Left ventricle myocardium inferior (tissue), 1 donor: Measurements from ENCODE around the gene OVCA2. TPM values are rescaled to one million over a fixed set of nuclear protein-coding genes. Genes with fewer than 3 reads are reported as not detected.

ENCODE experiments used
- DNase-seq: peaks from one replicate; pipeline ENCODE4 v3.0.0-alpha.2; 2020
- H3K27ac ChIP-seq: fragments of 200-600 bp; replicated peaks from 2 replicates; pipeline ENCODE4 v1.8.0; 2021
- H3K27me3 ChIP-seq: fragments of 200-600 bp; 2 replicates; pipeline ENCODE4 v1.8.0; 2021; ENCODE audit warnings: low read depth
- H3K36me3 ChIP-seq: fragments of 200-600 bp; 2 replicates; pipeline ENCODE4 v1.8.0; 2021
- H3K4me1 ChIP-seq: fragments of 200-600 bp; 2 replicates; pipeline ENCODE4 v1.8.0; 2021
- H3K4me3 ChIP-seq: fragments of 200-600 bp; 2 replicates; pipeline ENCODE4 v1.8.0; 2021; ENCODE audit warnings: mild to moderate bottlenecking, moderate library complexity
- H3K9me3 ChIP-seq: fragments of 200-600 bp; replicated peaks from 2 replicates; pipeline ENCODE4 v1.8.0; 2021
- intact Hi-C: fragments of 100-400 bp; cut with micrococcal nuclease; formaldehyde crosslinking; loops from one replicate; pipeline ENCODE4 v1.11.0; 2022
- total RNA-seq: library from RNA; stranded (reverse); fragmentation: NEBNext Ultra II Directional; extraction: Animal tissue kit (Norgen Biotek cat#: 25700); gene quantifications from one replicate; pipeline ENCODE4 v1.2.1, GENCODE V29; 2021
- TF ChIP-seq, protein P1 (sequence below): fragments of 200-600 bp; IDR thresholded peaks from 2 replicates; pipeline ENCODE4 v1.8.0; 2021; ENCODE audit warnings: antibody characterized with exemption, mild to moderate bottlenecking, borderline replicate concordance
- donor health status: DM: no; HTN: yes; CAD: no; lungs with severe emphysema.

The OVCA2 gene
- total RNA-seq, 1 donor from 2014 or later: 16.6 TPM

DNA sequence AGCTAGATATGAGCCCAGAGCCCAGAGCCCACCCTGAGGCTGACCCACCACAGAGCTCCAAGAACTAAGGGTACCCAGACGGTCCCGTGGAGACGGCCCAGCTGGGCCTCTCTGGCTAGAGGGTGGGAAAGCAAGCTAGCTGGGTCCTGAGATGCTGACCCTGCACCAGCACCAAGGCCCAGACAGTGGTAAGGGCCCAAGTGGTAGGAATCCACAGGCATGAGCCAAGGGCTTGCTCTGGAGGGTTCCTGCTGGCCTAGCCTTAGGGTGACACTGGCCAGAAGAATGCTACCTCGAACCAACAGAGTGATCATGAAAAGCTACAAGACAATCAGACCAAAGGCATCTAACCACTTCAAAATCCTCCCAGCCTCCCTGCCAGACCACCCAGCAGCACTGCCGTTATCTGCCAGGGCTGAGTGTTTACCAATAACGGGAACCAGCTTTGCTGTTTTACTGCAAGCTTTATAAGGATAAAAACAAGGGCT lies 26.3 kb downstream of the OVCA2 start:
- Histone ChIP-seq H3K9me3 (no peaks in the 10 kb centered on the region), H3K27ac (peak overlapping the region; percentile 96), H3K4me1 (peaks cover 94% of the 10 kb centered on the region), H3K27me3 (no peaks in the 10 kb centered on the region), H3K36me3 (peaks cover 24% of the 10 kb centered on the region), H3K4me3 (no peak overlapping the region)
- no peak for DNase-seq
- intact Hi-C loops: no loop called here
- TF ChIP-seq, protein P1, sequence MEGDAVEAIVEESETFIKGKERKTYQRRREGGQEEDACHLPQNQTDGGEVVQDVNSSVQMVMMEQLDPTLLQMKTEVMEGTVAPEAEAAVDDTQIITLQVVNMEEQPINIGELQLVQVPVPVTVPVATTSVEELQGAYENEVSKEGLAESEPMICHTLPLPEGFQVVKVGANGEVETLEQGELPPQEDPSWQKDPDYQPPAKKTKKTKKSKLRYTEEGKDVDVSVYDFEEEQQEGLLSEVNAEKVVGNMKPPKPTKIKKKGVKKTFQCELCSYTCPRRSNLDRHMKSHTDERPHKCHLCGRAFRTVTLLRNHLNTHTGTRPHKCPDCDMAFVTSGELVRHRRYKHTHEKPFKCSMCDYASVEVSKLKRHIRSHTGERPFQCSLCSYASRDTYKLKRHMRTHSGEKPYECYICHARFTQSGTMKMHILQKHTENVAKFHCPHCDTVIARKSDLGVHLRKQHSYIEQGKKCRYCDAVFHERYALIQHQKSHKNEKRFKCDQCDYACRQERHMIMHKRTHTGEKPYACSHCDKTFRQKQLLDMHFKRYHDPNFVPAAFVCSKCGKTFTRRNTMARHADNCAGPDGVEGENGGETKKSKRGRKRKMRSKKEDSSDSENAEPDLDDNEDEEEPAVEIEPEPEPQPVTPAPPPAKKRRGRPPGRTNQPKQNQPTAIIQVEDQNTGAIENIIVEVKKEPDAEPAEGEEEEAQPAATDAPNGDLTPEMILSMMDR: no peak

DNA sequence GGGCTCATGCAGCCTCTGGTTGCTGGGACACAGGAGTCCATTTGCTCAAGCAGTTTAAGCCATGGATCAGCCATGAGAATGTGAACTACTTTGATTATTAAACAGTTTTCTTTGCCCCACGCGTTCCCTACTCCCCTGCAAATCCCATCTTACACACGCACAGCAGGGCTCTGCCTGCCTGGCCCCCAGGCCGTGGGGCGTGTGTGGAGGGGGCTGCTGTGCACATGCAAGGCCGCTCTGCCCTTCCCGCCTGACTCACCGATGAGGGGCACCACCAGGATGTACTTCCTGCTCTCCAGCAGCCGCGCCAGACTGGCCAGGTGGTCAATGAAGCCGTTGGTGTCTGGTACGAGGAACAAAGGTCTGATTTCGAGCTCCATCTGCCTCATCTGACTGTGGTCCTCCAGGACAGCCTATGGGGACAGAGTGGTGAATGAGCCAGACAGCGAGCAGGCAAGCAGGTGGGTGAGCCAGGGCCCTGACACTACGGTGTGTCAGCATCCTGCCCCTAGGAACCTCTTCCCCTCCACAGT lies 26.8 kb downstream of the OVCA2 start:
- no peaks in the 10 kb centered on the region for H3K27me3 ChIP-seq
- H3K9me3 ChIP-seq: no peaks in the 10 kb centered on the region
- H3K4me1 ChIP-seq: peaks cover 94% of the 10 kb centered on the region
- TF ChIP-seq, protein P1: no peak
- peak overlapping the region; percentile 96 for H3K27ac ChIP-seq
- H3K4me3 ChIP-seq: no peak overlapping the region
- H3K36me3 ChIP-seq: peaks cover 23% of the 10 kb centered on the region
- no peak for DNase-seq
- intact Hi-C loops: no loop called here

DNA sequence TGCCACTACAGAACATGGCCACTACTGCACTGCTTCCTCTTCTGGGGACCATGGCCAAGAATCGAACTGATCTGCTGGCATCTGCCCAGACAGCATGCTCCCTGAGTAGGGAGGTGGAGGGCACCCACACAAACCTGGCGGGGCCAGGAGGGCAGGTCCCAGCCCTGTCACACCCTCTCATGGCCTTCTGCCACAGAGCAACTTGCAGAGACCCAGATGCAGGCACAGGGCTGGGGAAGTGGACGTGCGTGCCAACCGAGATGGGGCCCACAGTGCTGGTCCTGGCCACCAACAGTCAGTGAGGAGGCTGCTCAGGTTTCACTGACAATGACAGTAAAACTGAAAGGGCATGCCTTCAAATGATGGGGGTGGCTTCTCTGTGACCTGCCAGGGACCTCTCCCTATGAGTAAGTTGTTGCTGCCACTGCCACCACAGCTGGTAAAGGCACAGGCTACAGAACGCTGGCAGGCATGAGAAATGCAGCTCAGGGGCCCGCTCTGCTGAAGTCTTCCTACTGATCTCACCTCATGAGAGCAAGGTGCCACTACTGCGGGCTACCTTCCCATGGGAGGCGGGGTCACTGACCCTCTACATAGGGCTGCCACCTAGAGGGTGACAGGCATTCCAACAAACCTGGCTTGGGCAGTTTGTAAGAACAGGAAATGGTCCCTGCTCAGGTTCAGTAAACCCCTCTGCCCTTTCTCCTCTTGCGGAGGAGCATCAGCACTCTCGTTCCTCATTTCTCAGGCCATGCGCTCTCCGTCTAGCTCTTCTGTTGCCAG lies 28.6 kb downstream of the OVCA2 start:
- Histone ChIP-seq H3K4me1 (peaks cover 94% of the 10 kb centered on the region), H3K27ac (peak overlapping the region; percentile 96), H3K27me3 (no peaks in the 10 kb centered on the region), H3K4me3 (no peak overlapping the region), H3K36me3 (peaks cover 10% of the 10 kb centered on the region), H3K9me3 (no peaks in the 10 kb centered on the region)
- intact Hi-C loops: no loop called here
- no peak for DNase-seq
- TF ChIP-seq, protein P1: no peak

DNA sequence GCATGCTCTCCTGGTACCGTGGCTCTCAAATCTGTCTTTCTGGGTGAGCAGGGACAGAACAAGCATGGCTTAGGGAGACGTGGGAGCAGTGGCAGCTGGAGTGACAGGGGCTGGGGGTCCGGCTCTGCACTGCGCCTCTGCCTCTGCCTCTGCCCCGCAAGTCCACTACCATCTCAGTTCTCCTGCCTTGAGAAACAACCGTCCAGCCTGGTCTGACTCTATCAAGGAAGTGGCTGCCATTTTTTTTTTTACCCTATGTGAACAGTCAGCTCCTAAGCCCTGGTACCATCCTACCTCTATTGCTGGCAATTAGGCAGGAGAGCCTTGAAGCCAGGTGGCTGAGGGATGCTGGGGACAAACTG lies 29.2 kb downstream of the OVCA2 start:
- Histone ChIP-seq H3K4me1 (peaks cover 94% of the 10 kb centered on the region), H3K27ac (peak overlapping the region; percentile 96), H3K9me3 (no peaks in the 10 kb centered on the region), H3K4me3 (no peak overlapping the region), H3K27me3 (no peaks in the 10 kb centered on the region), H3K36me3 (peaks cover 8% of the 10 kb centered on the region)
- TF ChIP-seq, protein P1: no peak
- intact Hi-C loops: no loop called here
- DNase-seq: no peak

DNA sequence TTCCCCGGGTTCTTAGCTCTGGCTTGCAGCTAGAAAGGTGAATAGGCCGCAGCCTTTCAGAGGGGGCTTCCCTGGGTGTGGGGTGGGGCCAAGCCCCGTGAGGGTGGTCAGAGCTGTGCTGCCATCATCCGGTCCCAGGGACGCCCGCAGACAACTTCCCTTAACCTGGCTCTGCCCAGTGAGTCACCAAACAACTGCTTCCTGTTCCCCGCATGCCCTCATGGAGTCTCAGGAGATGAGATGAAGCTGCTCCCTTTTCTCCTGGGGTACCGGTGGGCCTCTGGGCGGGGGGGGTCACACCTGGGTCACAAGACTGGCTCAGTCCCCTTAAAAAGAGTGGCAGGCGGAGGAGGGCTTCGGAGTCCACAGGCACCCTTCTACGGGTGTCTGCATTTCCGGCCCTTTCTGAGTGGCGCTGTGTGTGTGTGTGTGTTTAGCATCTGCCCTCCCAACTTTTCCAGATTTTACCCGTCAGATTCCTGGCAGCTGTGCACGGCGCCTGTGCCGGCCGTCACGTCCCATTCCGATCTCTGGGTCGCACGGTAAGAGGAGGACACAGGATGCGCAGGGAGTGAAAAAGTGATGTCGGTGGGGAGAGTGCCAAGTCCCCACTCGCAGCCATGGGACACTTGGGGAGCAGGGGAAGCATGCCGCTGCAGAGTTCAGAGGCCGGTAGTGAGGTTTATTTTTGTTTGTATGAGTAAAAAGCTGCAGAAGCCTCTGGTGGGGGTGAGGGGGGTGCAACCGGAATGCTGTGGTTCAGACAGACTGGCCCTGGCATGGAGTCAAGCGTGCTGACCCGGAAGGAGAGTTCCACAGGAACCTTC lies 29.8 kb downstream of the OVCA2 start:
- Histone ChIP-seq H3K9me3 (no peaks in the 10 kb centered on the region), H3K4me3 (no peak overlapping the region), H3K27ac (peak overlapping the region; percentile 96), H3K4me1 (peaks cover 94% of the 10 kb centered on the region), H3K36me3 (peaks cover 10% of the 10 kb centered on the region), H3K27me3 (no peaks in the 10 kb centered on the region)
- TF ChIP-seq, protein P1: no peak
- intact Hi-C loops: no loop called here
- DNase-seq: peak; percentile 82
